ENCODE results near the gene ARHGAP30. TPM values are rescaled to one million over a fixed set of nuclear protein-coding genes. Genes with fewer than 3 reads are reported as not detected.
A peak's percentile ranks its signal among the peaks of the same experiment; 100 is the strongest.

ARHGAP30 gene
- total RNA-seq, 2 donors from 2014 or later, result 3.2 to 5.3 TPM

- intact Hi-C loops (cut with DNase I), result no loop called here
- DNase-seq (ENCODE audit: low spot score), result no peak
- WGBS, result 69% methylated on average over 2 of the region's 2 CpGs
Observed at GRCh38 chr1:161100556-161100955, 30.9 kb upstream of the ARHGAP30 start.

GRCh38 chr1:161099090-161099802 is 29.6 kb upstream of the ARHGAP30 start:
- Histone ChIP-seq H3K27me3 (replicated peaks; ENCODE audit: insufficient read depth) (no peaks in the 10 kb centered on the region), H3K36me3 (no peaks in the 10 kb centered on the region), H3K9me3 (no peaks in the 10 kb centered on the region), H3K4me3 (peak overlapping the region; percentile 71 to 76), H3K4me1 (replicated peaks) (no peaks in the 10 kb centered on the region), H3K27ac (no peak overlapping the region)
- DNase-seq (ENCODE audit: low spot score), result no peak
- 66% methylated on average over 9 of the region's 9 CpGs for WGBS
- no peak for TF ChIP-seq POLR2AphosphoS5 (IDR thresholded peaks at IDR 0.05)
- TF ChIP-seq POLR2A (IDR thresholded peaks at IDR 0.05), result no peak
- TF ChIP-seq CTCF (IDR thresholded peaks at IDR 0.05), result no peak
- intact Hi-C loops (cut with DNase I), result loop anchor here (5.0 kb wide), 2 partner anchors 52 to 102 kb away; partner anchors contain the start of gene USF1

More at GRCh38 chr1:161100556-161100955, 30.9 kb upstream of the ARHGAP30 start:
- no peak for TF ChIP-seq POLR2A (IDR thresholded peaks at IDR 0.05)
- TF ChIP-seq POLR2AphosphoS5 (IDR thresholded peaks at IDR 0.05), result no peak
- TF ChIP-seq CTCF (IDR thresholded peaks at IDR 0.05), result no peak
- Histone ChIP-seq H3K27ac (no peak overlapping the region), H3K27me3 (replicated peaks; ENCODE audit: insufficient read depth) (no peaks in the 10 kb centered on the region), H3K9me3 (no peaks in the 10 kb centered on the region), H3K4me1 (replicated peaks) (no peaks in the 10 kb centered on the region), H3K4me3 (no peak overlapping the region), H3K36me3 (no peaks in the 10 kb centered on the region)

- H3K27me3 ChIP-seq (replicated peaks; ENCODE audit: insufficient read depth), result no peaks in the 10 kb centered on the region
- H3K4me3 ChIP-seq, result peak within 1 kb of the TSS; percentile 71 to 76
Observed at GRCh38 chr1:161098210-161099068, 28.7 kb upstream of the ARHGAP30 start, which contains the start of gene KLHDC9. KLHDC9 (plus strand) TSS chr1:161098361; CDS start chr1:161098536, 175 bp downstream.

DNA sequence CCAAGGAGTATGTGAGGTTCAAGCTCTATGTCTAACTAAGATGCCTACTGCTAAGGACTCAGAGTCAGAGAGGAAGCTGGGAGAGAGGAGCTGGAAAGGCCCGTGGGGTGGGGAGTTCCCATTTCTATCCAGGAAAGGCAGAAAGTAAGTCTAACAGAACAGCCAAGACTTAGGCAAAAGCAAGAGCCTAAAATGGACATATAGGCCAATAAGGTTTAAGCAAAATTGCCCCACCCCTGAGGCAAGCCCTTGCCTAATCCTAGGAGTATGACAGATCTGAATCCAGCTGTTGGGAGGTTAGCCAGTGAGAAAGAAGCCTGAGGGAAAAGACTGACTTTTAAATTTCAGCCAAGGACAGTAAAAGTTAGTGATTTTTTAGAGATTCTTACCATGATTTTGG is 26.8 kb upstream of the ARHGAP30 start:
- intact Hi-C loops (cut with DNase I), result loop anchor here (5.0 kb wide), 2 partner anchors 49 to 99 kb away; partner anchors contain the start of gene USF1
- Histone ChIP-seq H3K27ac (no peak overlapping the region), H3K4me3 (no peak overlapping the region), H3K9me3 (no peaks in the 10 kb centered on the region), H3K36me3 (no peaks in the 10 kb centered on the region), H3K27me3 (replicated peaks; ENCODE audit: insufficient read depth) (no peaks in the 10 kb centered on the region), H3K4me1 (replicated peaks) (no peaks in the 10 kb centered on the region)
- 21% methylated on average over 1 of the region's 1 CpG for WGBS
- no peak for DNase-seq (ENCODE audit: low spot score)
- no peak for TF ChIP-seq CTCF (IDR thresholded peaks at IDR 0.05)

More at GRCh38 chr1:161098210-161099068, 28.7 kb upstream of the ARHGAP30 start, which contains the start of gene KLHDC9:
- H3K27ac ChIP-seq, result peak within 1 kb of the TSS; percentile 57 to 67
- DNase-seq (ENCODE audit: low spot score), result peak; percentile 84
- no peaks in the 10 kb centered on the region for H3K4me1 ChIP-seq (replicated peaks)
- no peaks in the 10 kb centered on the region for H3K9me3 ChIP-seq
- intact Hi-C loops (cut with DNase I), result loop anchor here (5.0 kb wide), 2 partner anchors 51 to 101 kb away; partner anchors contain the start of gene USF1
- no peaks in the 10 kb centered on the region for H3K36me3 ChIP-seq
- 4% methylated on average over 58 of the region's 71 CpGs for WGBS
- TF ChIP-seq CTCF (IDR thresholded peaks at IDR 0.05) (peak in 2 of 4 experiments; percentile 46 to 51), POLR2AphosphoS5 (IDR thresholded peaks at IDR 0.05) (peak; percentile 79), POLR2A (IDR thresholded peaks at IDR 0.05) (peak; percentile 31)

All from prostate gland (tissue), 2 donors.